ENCODE data around the gene DDX10. TPM values are rescaled to one million over a fixed set of nuclear protein-coding genes. Genes with fewer than 3 reads are reported as not detected.

The DDX10 gene
- total RNA-seq, 1 experiment from 2014 or later, result 48.3 TPM

DNA sequence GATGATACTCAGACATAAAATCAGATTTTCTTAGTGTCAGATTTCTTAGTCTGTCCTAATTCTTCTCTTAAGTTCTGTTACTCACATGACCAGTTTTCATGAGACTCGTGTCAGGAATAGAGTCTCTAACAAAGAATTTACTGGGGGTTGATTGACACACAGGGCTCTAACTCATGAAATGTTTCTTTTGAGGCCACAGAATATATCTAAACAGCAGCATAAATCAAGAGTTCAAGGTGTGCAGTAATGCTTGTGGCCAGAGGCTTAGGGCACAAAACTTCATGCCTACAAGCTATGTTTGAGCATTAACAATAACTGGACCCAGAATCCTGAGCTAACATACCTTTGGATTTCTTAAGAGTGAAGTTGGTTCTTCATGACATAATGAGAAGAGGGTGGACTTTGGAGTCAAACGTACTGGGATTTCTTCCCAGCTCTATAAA lies 237.2 kb downstream of the DDX10 start:
- no peak overlapping the region for H3K27ac ChIP-seq (ENCODE audit: insufficient read length, low read depth, low read length)
- no peak overlapping the region for H3K4me3 Mint-ChIP-seq
- H4K8ac ChIP-seq (replicated peaks; ENCODE audit: insufficient read length, low read depth, low read length), result no peak overlapping the region
- H3T11ph ChIP-seq (ENCODE audit: low read length), result no peak overlapping the region
- H4K20me1 ChIP-seq (ENCODE audit: control insufficient read depth, insufficient read depth, insufficient read length), result no peaks in the 10 kb centered on the region
- no peak overlapping the region for H3K14ac ChIP-seq (ENCODE audit: insufficient read depth, low read length)
- H3K27me3 Mint-ChIP-seq (ENCODE audit: low read depth), result no peaks in the 10 kb centered on the region
- TF ChIP-seq, protein P1, sequence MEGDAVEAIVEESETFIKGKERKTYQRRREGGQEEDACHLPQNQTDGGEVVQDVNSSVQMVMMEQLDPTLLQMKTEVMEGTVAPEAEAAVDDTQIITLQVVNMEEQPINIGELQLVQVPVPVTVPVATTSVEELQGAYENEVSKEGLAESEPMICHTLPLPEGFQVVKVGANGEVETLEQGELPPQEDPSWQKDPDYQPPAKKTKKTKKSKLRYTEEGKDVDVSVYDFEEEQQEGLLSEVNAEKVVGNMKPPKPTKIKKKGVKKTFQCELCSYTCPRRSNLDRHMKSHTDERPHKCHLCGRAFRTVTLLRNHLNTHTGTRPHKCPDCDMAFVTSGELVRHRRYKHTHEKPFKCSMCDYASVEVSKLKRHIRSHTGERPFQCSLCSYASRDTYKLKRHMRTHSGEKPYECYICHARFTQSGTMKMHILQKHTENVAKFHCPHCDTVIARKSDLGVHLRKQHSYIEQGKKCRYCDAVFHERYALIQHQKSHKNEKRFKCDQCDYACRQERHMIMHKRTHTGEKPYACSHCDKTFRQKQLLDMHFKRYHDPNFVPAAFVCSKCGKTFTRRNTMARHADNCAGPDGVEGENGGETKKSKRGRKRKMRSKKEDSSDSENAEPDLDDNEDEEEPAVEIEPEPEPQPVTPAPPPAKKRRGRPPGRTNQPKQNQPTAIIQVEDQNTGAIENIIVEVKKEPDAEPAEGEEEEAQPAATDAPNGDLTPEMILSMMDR (conservative IDR thresholded peaks at IDR 0.05), result no peak
- H2BK20ac ChIP-seq (ENCODE audit: low read depth, low read length, poor library complexity, severe bottlenecking), result no peak overlapping the region
- no peak overlapping the region for H2BK12ac ChIP-seq (ENCODE audit: insufficient read length, low read depth, low read length)
- peaks cover 0 to 1% of the 10 kb centered on the region in 2 experiments; a peak in 1 of 4 replicates for H3K4me1 Mint-ChIP-seq
- no CpG with 5 or more reads among the region's 2 CpGs for WGBS (ENCODE audit: extremely low coverage, insufficient read length, low lambda C conversion rate)
- H4K5ac ChIP-seq (ENCODE audit: insufficient read length, low read depth, low read length), result no peak overlapping the region
- no peak overlapping the region for H2AFZ ChIP-seq (ENCODE audit: low read length)
- no peak for DNase-seq
- H3K23ac ChIP-seq (ENCODE audit: insufficient read length, low read depth, low read length), result no peak overlapping the region
- H3K9me3 Mint-ChIP-seq, result peaks cover 8 to 10% of the 10 kb centered on the region in 2 experiments; a peak in 4 of 5 replicates
- no peak overlapping the region for H2BK15ac ChIP-seq (ENCODE audit: low read depth, low read length)
- no peak overlapping the region for H2BK5ac ChIP-seq (ENCODE audit: insufficient read length, low read length)
- no peak overlapping the region for H3K18ac ChIP-seq (ENCODE audit: insufficient read length, low read depth, low read length)
- H3K79me1 ChIP-seq (ENCODE audit: insufficient read depth, low read depth, low read length, poor library complexity, severe bottlenecking), result no peaks in the 10 kb centered on the region
- no peak overlapping the region for H3K56ac ChIP-seq (ENCODE audit: insufficient read length, low read depth, low read length)
- H2BK120ac ChIP-seq (ENCODE audit: low read depth, low read length, poor library complexity, severe bottlenecking), result no peak overlapping the region
- no peaks in the 10 kb centered on the region for H3K27me3 ChIP-seq (ENCODE audit: insufficient read depth, low read length)
- H3K27ac Mint-ChIP-seq, result no peak overlapping the region
- H3K79me2 ChIP-seq (ENCODE audit: insufficient read depth, low read length), result no peaks in the 10 kb centered on the region
- H3K9me3 ChIP-seq (ENCODE audit: control insufficient read depth, low read depth, low read length), result no peaks in the 10 kb centered on the region
- H3K9ac ChIP-seq (ENCODE audit: extremely low read depth, insufficient read length, low read length), result no peak overlapping the region
- H3K4ac ChIP-seq (ENCODE audit: low read depth, low read length), result no peak overlapping the region
- H2AK5ac ChIP-seq (ENCODE audit: insufficient read length, low read length), result no peak overlapping the region
- H3K23me2 ChIP-seq (ENCODE audit: insufficient read length, low read depth, low read length, poor library complexity, severe bottlenecking), result no peaks in the 10 kb centered on the region
- no peak overlapping the region for H4K91ac ChIP-seq (ENCODE audit: insufficient read length, low read depth, low read length)
- H3K36me3 Mint-ChIP-seq (ENCODE audit: insufficient read depth in 1 of 3, low read depth in 3 of 3), result peaks cover 8 to 19% (median 13%) of the 10 kb centered on the region in 3 experiments
- H3K4me1 ChIP-seq (ENCODE audit: insufficient read depth, low read length), result no peaks in the 10 kb centered on the region; the same call in 1 of the 2 replicates
- no peak overlapping the region for H3K4me2 ChIP-seq (ENCODE audit: insufficient read depth, insufficient read length, low read length)
